Esophagus squamous epithelium (tissue), 5 donors: ENCODE results near the gene NTN3. TPM values are rescaled to one million over a fixed set of nuclear protein-coding genes. Genes with fewer than 3 reads are reported as not detected.
A peak's percentile ranks its signal among the peaks of the same experiment; 100 is the strongest.

Experiments used
- DNase-seq: peaks from one replicate; lab custom pipeline; 2025; lab: John Stamatoyannopoulos, UW
- H3K27ac ChIP-seq, 4 donors: fragments of 200-600 bp; sonication (generic); one replicate each; pipeline ENCODE4 v1.5.1; 2016 to 2019; ENCODE audit warnings: mild to moderate bottlenecking in 1 of 4
- H3K27me3 ChIP-seq, 4 donors: fragments of 200-600 bp; sonication (generic); 1 replicate in 3 of 4; 2 replicates in 1 of 4; pipeline versions ENCODE4 v1.5.1 to v1.6.0; 2017 to 2021; ENCODE audit warnings: antibody characterized with exemption in 1 of 4
- H3K36me3 ChIP-seq, 3 donors: fragments of 200-600 bp; sonication (generic); one replicate each; pipeline ENCODE4 v1.5.1; 2016 to 2019
- H3K4me1 ChIP-seq, 3 donors: fragments of 200-600 bp; sonication (generic); one replicate each; pipeline ENCODE4 v1.5.1; 2017 to 2019
- H3K4me3 ChIP-seq, 4 donors: fragments of 200-600 bp; sonication (generic); 1 replicate in 3 of 4; 2 replicates in 1 of 4; pipeline ENCODE4 v1.5.1; 2016 to 2019; ENCODE audit warnings: mild to moderate bottlenecking in 2 of 4, moderate library complexity in 1 of 4
- H3K9me3 ChIP-seq, 3 donors: fragments of 200-600 bp; sonication (generic); one replicate each; pipeline ENCODE4 v1.5.1; 2016 to 2019
- CTCF ChIP-seq, 6 experiments: fragments of 450-650 bp in 4 of 6; fragments of 200-600 bp in 2 of 6; sonication (generic) in 2 of 6; IDR thresholded peaks; one replicate each; pipeline ENCODE4 v1.5.1; 2016 to 2019; ENCODE audit warnings: antibody characterized with exemption in 6 of 6, mild to moderate bottlenecking in 4 of 6, moderate library complexity in 4 of 6
- POLR2A ChIP-seq, 4 donors: fragments of 450-650 bp; IDR thresholded peaks; one replicate each; pipeline ENCODE4 v1.6.1; 2017; ENCODE audit warnings: antibody characterized with exemption in 4 of 4, mild to moderate bottlenecking in 4 of 4, moderate library complexity in 3 of 4
- WGBS, 2 donors: methylation state at CpG; one replicate each; pipeline ENCODE4 v1.1.5; 2018; 5-methylcytosine and 5-hydroxymethylcytosine counted together
- intact Hi-C: fragments of 100-400 bp; cut with DNase I; formaldehyde crosslinking; loops from one replicate; pipeline ENCODE4 v1.15.0; 2022
- total RNA-seq, 4 donors: library from RNA; depleted of rRNA; stranded (reverse); fragments of >200 nt; gene quantifications; one replicate each; pipeline ENCODE4 v1.1.0, GENCODE V29; 2016
- donor health status: DM: yes; HTN: yes; CAD: no.

The NTN3 gene
- total RNA-seq, 4 donors from 2014 or later: 0.38 TPM; not detected in 3

GRCh38 chr16:2456551-2457153 lies 14.4 kb upstream of the NTN3 start:
- TF ChIP-seq CTCF (IDR thresholded peaks at IDR 0.05) (no peak), POLR2A (IDR thresholded peaks at IDR 0.05) (no peak)
- intact Hi-C loops: no loop called here
- WGBS, 2 donors: 91 to 97% methylated on average over 5 to 6 of the region's 21 CpGs
- Histone ChIP-seq H3K9me3 (no peaks in the 10 kb centered on the region), H3K27ac (no peak overlapping the region), H3K4me3 (no peak overlapping the region), H3K27me3 (no peaks in the 10 kb centered on the region), H3K36me3 (peaks cover 0 to 58% (median 5%) of the 10 kb centered on the region in 3 donors), H3K4me1 (peaks cover 10 to 25% (median 13%) of the 10 kb centered on the region in 3 donors)
- DNase-seq: no peak

GRCh38 chr16:2457267-2457666 lies 13.8 kb upstream of the NTN3 start:
- H3K27ac ChIP-seq: no peak overlapping the region
- 87 to 93% methylated on average over 10 to 12 of the region's 13 CpGs for WGBS, 2 donors
- H3K4me3 ChIP-seq: no peak overlapping the region
- H3K27me3 ChIP-seq: no peaks in the 10 kb centered on the region
- peaks cover 10 to 25% (median 13%) of the 10 kb centered on the region in 3 donors for H3K4me1 ChIP-seq
- no peaks in the 10 kb centered on the region for H3K9me3 ChIP-seq
- H3K36me3 ChIP-seq: peaks cover 0 to 52% (median 5%) of the 10 kb centered on the region in 3 donors
- TF ChIP-seq CTCF (IDR thresholded peaks at IDR 0.05) (no peak), POLR2A (IDR thresholded peaks at IDR 0.05) (no peak)
- no peak for DNase-seq
- intact Hi-C loops: no loop called here

GRCh38 chr16:2457946-2458345 lies 13.2 kb upstream of the NTN3 start:
- no peak for TF ChIP-seq CTCF (IDR thresholded peaks at IDR 0.05)
- no peak for TF ChIP-seq POLR2A (IDR thresholded peaks at IDR 0.05)
- H3K36me3 ChIP-seq: peaks cover 0 to 45% (median 5%) of the 10 kb centered on the region in 3 donors
- no peak for DNase-seq
- WGBS, 2 donors: 77 to 83% methylated on average over 3 to 6 of the region's 7 CpGs
- intact Hi-C loops: no loop called here
- H3K27ac ChIP-seq: no peak overlapping the region
- H3K4me1 ChIP-seq: peaks cover 10 to 25% (median 13%) of the 10 kb centered on the region in 3 donors
- H3K27me3 ChIP-seq: no peaks in the 10 kb centered on the region
- no peak overlapping the region for H3K4me3 ChIP-seq
- no peaks in the 10 kb centered on the region for H3K9me3 ChIP-seq

- Histone ChIP-seq H3K27ac (peak overlapping the region in 3 of 4 donors; percentile 24 to 72 (median 60)), H3K4me1 (peaks cover 10 to 25% (median 13%) of the 10 kb centered on the region in 3 donors), H3K36me3 (peaks cover 0 to 34% (median 0%) of the 10 kb centered on the region in 3 donors), H3K9me3 (no peaks in the 10 kb centered on the region), H3K27me3 (no peaks in the 10 kb centered on the region), H3K4me3 (peak overlapping the region; percentile 41 to 70 (median 55))
- intact Hi-C loops: no loop called here
- no peak for DNase-seq
- 24 to 35% methylated on average over 14 to 15 of the region's 18 CpGs for WGBS, 2 donors
- TF ChIP-seq POLR2A (IDR thresholded peaks at IDR 0.05) (no peak), CTCF (IDR thresholded peaks at IDR 0.05) (no peak)
Measured at GRCh38 chr16:2458887-2459646, 12.0 kb upstream of the NTN3 start.
